Upper lobe of left lung (tissue), 4 donors: ENCODE measurements around the gene PRKAR1B.

ENCODE experiments used
- CTCF ChIP-seq, 6 experiments: fragments of 450-650 bp in 4 of 6; fragments of 200-600 bp in 2 of 6; sonication (generic) in 2 of 6; IDR thresholded peaks; one replicate each; pipeline ENCODE4 v1.5.1; 2016 to 2019; ENCODE audit warnings: antibody characterized with exemption in 6 of 6
- EP300 ChIP-seq, 4 donors: sonication (generic); formaldehyde crosslinking; IDR thresholded peaks; one replicate each; pipeline ENCODE4 v1.5.1; 2017; ENCODE audit warnings: antibody characterized with exemption in 4 of 4, control low read depth in 2 of 4
- POLR2A ChIP-seq, 4 donors: fragments of 450-650 bp; IDR thresholded peaks; one replicate each; pipeline ENCODE4 v1.5.1; 2016 to 2017; ENCODE audit warnings: antibody characterized with exemption in 4 of 4, mild to moderate bottlenecking in 2 of 4
- POLR2AphosphoS5 ChIP-seq, 2 donors: sonication (generic); formaldehyde crosslinking; IDR thresholded peaks; one replicate each; pipeline ENCODE4 v1.5.1; 2017; ENCODE audit warnings: antibody characterized with exemption in 2 of 2

- TF ChIP-seq CTCF (IDR thresholded peaks at IDR 0.05) = no peak
- no peak for TF ChIP-seq POLR2A (IDR thresholded peaks at IDR 0.05)
- TF ChIP-seq POLR2AphosphoS5 (IDR thresholded peaks at IDR 0.05) = no peak
- TF ChIP-seq EP300 (IDR thresholded peaks at IDR 0.05) = no peak
Measured at GRCh38 chr7:591856-592628, 135.0 kb downstream of the PRKAR1B start.
